Thyroid gland (tissue), 4 donors: Measurements from ENCODE around the gene NUDT4.
"Not testable (repeated sequence)": the region's sequence is repeated elsewhere in the genome, so short reads cannot be mapped to it uniquely, and the experiment has no call there.

Experiments used
- POLR2A ChIP-seq, 2 donors: fragments of 450-650 bp; IDR thresholded peaks; one replicate each; pipeline ENCODE4 v1.6.1; 2017; ENCODE audit warnings: antibody characterized with exemption in 2 of 2, mild to moderate bottlenecking in 2 of 2, moderate library complexity in 1 of 2
- TF ChIP-seq, protein P1 (sequence below), 6 experiments: fragments of 200-600 bp in 3 of 6; fragments of 450-650 bp in 3 of 6; sonication (generic) in 3 of 6; IDR thresholded peaks; one replicate each; pipeline ENCODE4 v1.5.1; 2016 to 2019; ENCODE audit warnings: antibody characterized with exemption in 6 of 6, mild to moderate bottlenecking in 2 of 6, inconsistent platforms in 1 of 6, moderate library complexity in 1 of 6

DNA sequence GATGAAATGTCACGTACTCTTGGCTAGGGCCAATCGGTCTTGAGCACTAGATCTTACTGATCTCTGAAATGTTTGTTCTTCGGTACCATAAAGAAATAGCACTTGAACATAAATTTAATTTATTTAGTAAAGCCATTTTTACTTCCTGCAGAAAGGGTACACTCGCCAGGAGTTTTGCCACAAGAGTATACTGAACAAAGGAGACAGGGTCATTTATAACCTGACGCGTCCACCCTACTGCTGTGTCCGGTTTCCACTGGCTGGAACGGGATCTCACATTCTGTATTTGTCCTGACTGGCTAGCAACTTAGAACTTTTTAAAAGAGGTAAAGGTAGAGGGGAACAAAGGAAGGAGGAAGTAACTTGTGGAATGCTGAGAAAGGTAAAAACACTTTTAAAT is 34.7 kb downstream of the NUDT4 start:
- TF ChIP-seq, protein P1, sequence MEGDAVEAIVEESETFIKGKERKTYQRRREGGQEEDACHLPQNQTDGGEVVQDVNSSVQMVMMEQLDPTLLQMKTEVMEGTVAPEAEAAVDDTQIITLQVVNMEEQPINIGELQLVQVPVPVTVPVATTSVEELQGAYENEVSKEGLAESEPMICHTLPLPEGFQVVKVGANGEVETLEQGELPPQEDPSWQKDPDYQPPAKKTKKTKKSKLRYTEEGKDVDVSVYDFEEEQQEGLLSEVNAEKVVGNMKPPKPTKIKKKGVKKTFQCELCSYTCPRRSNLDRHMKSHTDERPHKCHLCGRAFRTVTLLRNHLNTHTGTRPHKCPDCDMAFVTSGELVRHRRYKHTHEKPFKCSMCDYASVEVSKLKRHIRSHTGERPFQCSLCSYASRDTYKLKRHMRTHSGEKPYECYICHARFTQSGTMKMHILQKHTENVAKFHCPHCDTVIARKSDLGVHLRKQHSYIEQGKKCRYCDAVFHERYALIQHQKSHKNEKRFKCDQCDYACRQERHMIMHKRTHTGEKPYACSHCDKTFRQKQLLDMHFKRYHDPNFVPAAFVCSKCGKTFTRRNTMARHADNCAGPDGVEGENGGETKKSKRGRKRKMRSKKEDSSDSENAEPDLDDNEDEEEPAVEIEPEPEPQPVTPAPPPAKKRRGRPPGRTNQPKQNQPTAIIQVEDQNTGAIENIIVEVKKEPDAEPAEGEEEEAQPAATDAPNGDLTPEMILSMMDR (IDR thresholded peaks at IDR 0.05): not testable (repeated sequence)
- TF ChIP-seq POLR2A (IDR thresholded peaks at IDR 0.05): not testable (repeated sequence)
